Temporal lobe (tissue), 1 donor: Measurements from ENCODE around the gene TADA1. TPM values are rescaled to one million over a fixed set of nuclear protein-coding genes. Genes with fewer than 3 reads are reported as not detected.

ENCODE experiments used
- total RNA-seq: library from RNA; depleted of rRNA; stranded (reverse); fragments of >200 nt; gene quantifications from one replicate; pipeline ENCODE4 v1.2.3, GENCODE V29; 2014

TADA1 gene
- total RNA-seq, 1 donor from 2014 or later = 37.1 TPM

Other genes starting within 250 kb of the TADA1 start
- 48.9 TPM for gene POGK, start 36.8 kb downstream of the TADA1 start, total RNA-seq
- gene ILDR2, start 99.3 kb upstream of the TADA1 start, total RNA-seq = 20.9 TPM
- gene MAEL, start 113.0 kb upstream of the TADA1 start, total RNA-seq = 0.74 TPM
- not detected for gene GPA33, start 214.1 kb upstream of the TADA1 start, total RNA-seq
- gene STYXL2, start 217.8 kb upstream of the TADA1 start, total RNA-seq = 0.25 TPM